GM21381 (cell line): ENCODE results near the gene GCLM.
A peak's percentile ranks its signal among the peaks of the same experiment; 100 is the strongest.

Experiments
- ATAC-seq: cut with Tn5 transposase; IDR thresholded peaks from one replicate; pipeline ENCODE4 v1.9.1; 2021; ENCODE audit warnings: mild to moderate bottlenecking, moderate library complexity; ENCODE audit not compliant: unreplicated experiment

Gene GCLM

GRCh38 chr1:93847811-93848288 is 61.4 kb downstream of the GCLM start:
- peak; percentile 23 for ATAC-seq

GRCh38 chr1:93846992-93847810 is 62.0 kb downstream of the GCLM start:
- ATAC-seq, result peak; percentile 68

- ATAC-seq, result peak; percentile 39
These were observed 62.8 kb downstream of the GCLM start for GRCh38 chr1:93846206-93846991.

GRCh38 chr1:93845538-93846205 is 63.6 kb downstream of the GCLM start:
- peak; percentile 1 for ATAC-seq

DNA sequence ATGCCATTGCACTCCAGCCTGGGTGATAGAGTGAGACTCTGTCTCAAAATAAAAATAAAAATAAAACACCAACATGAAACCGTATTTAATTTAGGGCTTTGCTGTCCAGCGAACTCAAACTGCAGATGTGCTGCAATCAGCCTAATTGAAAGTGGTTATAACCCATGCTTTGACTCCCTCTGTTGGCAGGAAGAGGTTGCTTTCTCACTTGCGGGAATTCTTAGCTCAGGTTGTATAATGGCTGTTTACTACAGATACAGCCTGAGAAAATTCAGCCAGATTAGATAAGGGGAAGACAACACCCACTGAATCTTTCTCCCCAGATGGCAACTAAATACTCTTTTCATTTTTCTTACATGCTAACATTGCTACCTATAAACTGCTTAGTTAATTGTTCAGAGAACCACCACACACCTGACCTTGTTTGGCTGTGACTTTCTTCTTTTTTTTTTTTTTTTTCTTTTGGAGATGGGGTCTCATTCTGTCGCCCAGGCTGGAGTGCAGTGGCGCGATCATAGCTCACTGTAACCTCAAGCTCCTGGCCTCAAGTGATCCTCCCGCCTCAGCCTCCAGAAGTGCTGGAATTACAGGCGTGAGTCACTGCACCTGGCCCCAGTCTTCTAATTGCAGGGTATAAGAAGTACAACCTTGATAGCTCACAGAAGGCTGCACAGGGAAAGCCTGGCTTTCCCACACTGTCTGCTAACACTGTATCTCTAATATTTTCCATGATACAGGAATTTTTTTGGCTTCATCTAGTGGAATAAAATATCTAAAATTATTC is 64.8 kb downstream of the GCLM start:
- ATAC-seq, result no peak

DNA sequence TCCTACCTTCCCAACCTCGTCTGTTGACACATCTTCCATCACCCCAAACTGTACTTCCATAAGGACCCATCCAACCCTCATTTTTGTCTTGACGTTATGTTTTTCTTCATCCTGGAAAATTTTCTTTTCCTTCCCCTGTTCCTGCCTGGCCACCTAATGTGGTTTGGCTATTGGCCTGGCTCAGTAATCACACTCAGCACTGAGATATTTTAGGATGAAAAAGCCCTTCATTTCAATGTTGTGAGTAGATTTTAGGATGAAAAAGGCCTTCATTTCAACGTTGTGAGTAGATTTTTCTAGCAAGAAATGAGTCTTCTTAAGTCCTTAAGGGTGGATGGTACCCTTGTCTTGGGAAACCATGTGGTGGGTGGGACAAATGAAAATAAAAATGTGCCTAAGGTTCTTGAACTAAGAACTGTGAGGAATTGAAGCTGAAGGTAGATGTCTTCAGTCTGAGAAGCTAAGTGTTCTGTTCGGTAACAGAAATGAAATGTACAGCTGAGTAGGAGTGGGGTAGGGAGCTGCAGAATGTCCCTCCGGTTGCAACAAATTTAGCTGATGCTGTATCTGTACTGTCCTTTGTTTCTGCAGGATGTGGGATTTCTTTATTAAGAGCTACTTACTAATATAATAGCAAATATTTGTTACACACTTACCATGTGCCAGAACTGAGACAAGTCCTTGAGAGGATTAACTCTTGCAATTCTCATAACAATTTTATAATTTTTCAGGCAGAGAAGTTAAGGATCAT is 66.3 kb downstream of the GCLM start:
- ATAC-seq, result no peak

DNA sequence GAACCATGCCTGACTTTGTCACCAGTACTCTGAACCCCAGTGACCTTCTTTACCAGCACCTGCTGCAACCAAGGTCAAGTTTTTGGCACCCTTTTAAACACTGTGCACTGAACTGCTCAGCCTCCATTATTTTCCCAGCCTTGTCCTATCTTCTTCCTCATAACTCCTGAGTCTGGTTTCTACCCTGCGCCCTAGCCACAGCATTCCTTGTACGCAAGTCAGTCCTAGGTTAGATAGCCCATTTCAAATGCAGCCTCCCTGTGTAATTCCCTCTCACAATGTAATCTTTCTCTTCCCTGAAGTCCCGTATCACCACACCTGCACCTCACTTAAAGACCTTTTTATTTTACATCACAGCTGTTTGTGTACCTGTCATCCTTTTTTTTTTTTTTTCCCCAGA is 67.5 kb downstream of the GCLM start:
- no peak for ATAC-seq

GRCh38 chr1:93840956-93841482 is 68.2 kb downstream of the GCLM start:
- ATAC-seq, result no peak

GRCh38 chr1:93839753-93840152 is 69.5 kb downstream of the GCLM start:
- no peak for ATAC-seq

- ATAC-seq, result no peak
These were observed 69.9 kb downstream of the GCLM start for GRCh38 chr1:93839307-93839706.

GRCh38 chr1:93837961-93838360 is 71.3 kb downstream of the GCLM start:
- ATAC-seq, result no peak
